T-helper 1 cell treated with Interleukin-12 subunit alpha and Interleukin-12 subunit beta and Interleukin-4 antibody, amounts not matched to agents 30 ng/mL and 1 ng/mL, for 36 hours (primary cell): ENCODE data around the gene PRCC. TPM values are rescaled to one million over a fixed set of nuclear protein-coding genes. Genes with fewer than 3 reads are reported as not detected.

ENCODE experiments used
- intact Hi-C: fragments of 100-400 bp; cut with micrococcal nuclease; formaldehyde crosslinking; loops from one replicate; pipeline ENCODE4 v1.15.1; 2024
- total RNA-seq: library from RNA; stranded (reverse); gene quantifications from 2 replicates; pipeline ENCODE4 v1.2.3, GENCODE V29; 2022

PRCC gene
- total RNA-seq, 1 donor from 2014 or later = 90.1 TPM

- intact Hi-C loops = loop anchor here (5.0 to 10.0 kb wide), 3 partner anchors 551 to 886 kb away; partner anchors contain the start of genes GON4L, KHDC4, SLC25A44 and SYT11
Measured at GRCh38 chr1:156743367-156744302, 23.7 kb upstream of the PRCC start.

- intact Hi-C loops = loop anchor here (5.0 to 10.0 kb wide), 3 partner anchors 552 to 887 kb away; partner anchors contain the start of genes GON4L, KHDC4, SLC25A44 and SYT11
Measured at GRCh38 chr1:156744344-156744743, 23.0 kb upstream of the PRCC start.

- intact Hi-C loops = loop anchor here (5.0 to 10.0 kb wide), 3 partner anchors 553 to 888 kb away; partner anchors contain the start of genes GON4L, KHDC4, SLC25A44 and SYT11
Measured at GRCh38 chr1:156744786-156745419, 22.4 kb upstream of the PRCC start.

GRCh38 chr1:156745881-156746280 lies 21.5 kb upstream of the PRCC start:
- intact Hi-C loops = loop anchor here (10.0 kb wide), 1 partner anchor 811 kb away; the partner anchor contains the start of gene KHDC4

GRCh38 chr1:156746406-156746727 lies 21.0 kb upstream of the PRCC start:
- intact Hi-C loops = loop anchor here (10.0 kb wide), 1 partner anchor 812 kb away; the partner anchor contains the start of gene KHDC4

GRCh38 chr1:156746728-156747631 lies 20.4 kb upstream of the PRCC start:
- intact Hi-C loops = loop anchor here (10.0 kb wide), 1 partner anchor 812 kb away; the partner anchor contains the start of gene KHDC4

GRCh38 chr1:156747742-156748669 lies 19.3 kb upstream of the PRCC start:
- intact Hi-C loops = loop anchor here (10.0 kb wide), 1 partner anchor 813 kb away; the partner anchor contains the start of gene KHDC4

GRCh38 chr1:156748670-156749418 lies 18.5 kb upstream of the PRCC start:
- intact Hi-C loops = loop anchor here (10.0 kb wide), 1 partner anchor 814 kb away; the partner anchor contains the start of gene KHDC4

- intact Hi-C loops = loop anchor here (2.0 to 10.0 kb wide), 2 partner anchors 249 to 815 kb away; partner anchors contain the start of genes KHDC4 and MEF2D
Measured at GRCh38 chr1:156749419-156750118, 17.8 kb upstream of the PRCC start.

GRCh38 chr1:156750191-156750672 lies 17.1 kb upstream of the PRCC start:
- intact Hi-C loops = loop anchor here (2.0 kb wide), 1 partner anchor 249 kb away; the partner anchor contains the start of gene MEF2D

GRCh38 chr1:156750711-156751450 lies 16.5 kb upstream of the PRCC start:
- intact Hi-C loops = loop anchor here (1.0 to 2.0 kb wide), 5 partner anchors 10 to 413 kb away; partner anchors contain the start of genes CCT3, ISG20L2, MEF2D and METTL25B

- intact Hi-C loops = loop anchor here (1.0 to 2.0 kb wide), 5 partner anchors 10 to 413 kb away; partner anchors contain the start of genes CCT3, ISG20L2, MEF2D and METTL25B
Measured at GRCh38 chr1:156751451-156751756, 15.9 kb upstream of the PRCC start, which contains the start of gene HDGF. Gene HDGF (minus strand): TSS chr1:156751675. CDS start chr1:156751429, 246 bp downstream.

GRCh38 chr1:156751757-156752481 lies 15.4 kb upstream of the PRCC start:
- intact Hi-C loops = loop anchor here (1.0 to 2.0 kb wide), 5 partner anchors 11 to 414 kb away; partner anchors contain the start of genes CCT3, ISG20L2, MEF2D and METTL25B

- intact Hi-C loops = no loop called here
Measured at GRCh38 chr1:156752843-156753482, 14.4 kb upstream of the PRCC start.

GRCh38 chr1:156754219-156754618 lies 13.1 kb upstream of the PRCC start:
- intact Hi-C loops = no loop called here

- intact Hi-C loops = no loop called here
Measured at GRCh38 chr1:156755527-156755950, 11.8 kb upstream of the PRCC start.
